SJSA1 (cell line): ENCODE data around the gene IDH3A. TPM values are rescaled to one million over a fixed set of nuclear protein-coding genes. Genes with fewer than 3 reads are reported as not detected.
"Not testable (repeated sequence)": the region's sequence is repeated elsewhere in the genome, so short reads cannot be mapped to it uniquely, and the experiment has no call there.

ENCODE experiments used
- DNase-seq, 2 experiments: peaks; one replicate each; pipeline ENCODE4 v3.0.0-alpha.2; 2015 to 2020; ENCODE audit warnings: low spot score in 2 of 2, low read depth in 1 of 2
- H3K27ac ChIP-seq: fragments of 250-450 bp; sonication (Bioruptor Pico); 2 replicates; pipeline ENCODE4 v1.5.1; 2020; ENCODE audit warnings: mild to moderate bottlenecking, moderate library complexity
- H3K27me3 ChIP-seq: fragments of 250-450 bp; sonication (Bioruptor Pico); replicated peaks from 2 replicates; pipeline ENCODE4 v1.5.1; 2020; ENCODE audit warnings: mild to moderate bottlenecking, moderate library complexity
- H3K36me3 ChIP-seq: fragments of 250-450 bp; sonication (Bioruptor Pico); 2 replicates; pipeline ENCODE4 v1.5.1; 2020; ENCODE audit warnings: mild to moderate bottlenecking
- H3K4me1 ChIP-seq: fragments of 250-450 bp; sonication (Bioruptor Pico); replicated peaks from 2 replicates; pipeline ENCODE4 v1.6.1; 2021; ENCODE audit warnings: mild to moderate bottlenecking
- H3K4me3 ChIP-seq: fragments of 250-450 bp; sonication (Bioruptor Pico); 2 replicates; pipeline ENCODE4 v1.5.1; 2020; ENCODE audit warnings: mild to moderate bottlenecking
- H3K9me3 ChIP-seq: fragments of 250-450 bp; sonication (Bioruptor Pico); replicated peaks from 2 replicates; pipeline ENCODE4 v1.5.1; 2020; ENCODE audit warnings: mild to moderate bottlenecking
- total RNA-seq: library from RNA; depleted of rRNA; stranded (reverse); fragments of >200 nt; shearing (Covaris generic); gene quantifications from 2 replicates; pipeline ENCODE4 v1.2.3, GENCODE V29; 2014

IDH3A gene
- total RNA-seq, 1 experiment from 2014 or later: 64.6 TPM

DNA sequence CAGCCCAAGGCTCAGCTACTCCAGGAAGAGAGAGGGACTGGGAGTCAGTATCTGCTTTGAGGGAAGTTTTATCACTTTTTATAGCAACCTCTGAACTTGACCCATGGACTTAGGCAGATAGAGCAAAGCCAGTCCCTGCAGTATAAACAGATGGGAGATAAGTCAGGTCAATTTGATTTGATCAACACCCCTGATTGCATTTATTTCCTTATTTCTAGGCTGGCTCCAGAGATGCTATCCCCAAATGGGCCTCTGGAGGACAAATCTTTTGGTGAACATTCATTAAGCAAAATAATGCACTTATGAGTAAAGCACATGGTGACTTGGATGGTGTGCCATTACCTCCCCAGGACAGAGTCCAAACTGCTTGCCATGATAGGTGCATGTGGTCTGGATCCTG, 8.9 kb upstream of the IDH3A start:
- Histone ChIP-seq H3K4me1 (no peaks in the 10 kb centered on the region), H3K27me3 (no peaks in the 10 kb centered on the region), H3K36me3 (no peaks in the 10 kb centered on the region), H3K27ac (no peak overlapping the region), H3K4me3 (no peak overlapping the region), H3K9me3 (no peaks in the 10 kb centered on the region)
- DNase-seq: no peak

DNA sequence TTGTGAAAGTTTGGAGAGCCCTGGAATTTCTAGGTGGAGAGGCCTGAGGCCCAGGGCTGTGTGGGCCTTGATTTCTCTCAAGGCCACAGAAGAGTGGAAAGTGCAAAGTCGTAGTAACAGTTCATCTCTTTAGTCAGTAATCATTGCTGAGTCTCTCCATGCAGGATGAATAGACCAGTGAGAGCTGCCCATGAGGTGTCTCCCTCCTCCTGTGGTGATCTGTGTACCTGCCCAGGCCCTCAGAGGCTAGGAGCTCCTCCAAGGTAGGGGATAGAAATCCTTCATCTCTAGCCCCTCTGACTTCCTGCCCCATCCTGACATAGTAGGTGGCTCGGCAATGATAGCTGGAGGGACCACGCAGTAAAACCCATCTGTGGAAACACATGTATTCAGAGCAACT, 6.8 kb upstream of the IDH3A start:
- no peaks in the 10 kb centered on the region for H3K36me3 ChIP-seq
- H3K4me1 ChIP-seq: no peaks in the 10 kb centered on the region
- no peak for DNase-seq
- no peak overlapping the region for H3K4me3 ChIP-seq
- no peaks in the 10 kb centered on the region for H3K9me3 ChIP-seq
- no peaks in the 10 kb centered on the region for H3K27me3 ChIP-seq
- no peak overlapping the region for H3K27ac ChIP-seq

DNA sequence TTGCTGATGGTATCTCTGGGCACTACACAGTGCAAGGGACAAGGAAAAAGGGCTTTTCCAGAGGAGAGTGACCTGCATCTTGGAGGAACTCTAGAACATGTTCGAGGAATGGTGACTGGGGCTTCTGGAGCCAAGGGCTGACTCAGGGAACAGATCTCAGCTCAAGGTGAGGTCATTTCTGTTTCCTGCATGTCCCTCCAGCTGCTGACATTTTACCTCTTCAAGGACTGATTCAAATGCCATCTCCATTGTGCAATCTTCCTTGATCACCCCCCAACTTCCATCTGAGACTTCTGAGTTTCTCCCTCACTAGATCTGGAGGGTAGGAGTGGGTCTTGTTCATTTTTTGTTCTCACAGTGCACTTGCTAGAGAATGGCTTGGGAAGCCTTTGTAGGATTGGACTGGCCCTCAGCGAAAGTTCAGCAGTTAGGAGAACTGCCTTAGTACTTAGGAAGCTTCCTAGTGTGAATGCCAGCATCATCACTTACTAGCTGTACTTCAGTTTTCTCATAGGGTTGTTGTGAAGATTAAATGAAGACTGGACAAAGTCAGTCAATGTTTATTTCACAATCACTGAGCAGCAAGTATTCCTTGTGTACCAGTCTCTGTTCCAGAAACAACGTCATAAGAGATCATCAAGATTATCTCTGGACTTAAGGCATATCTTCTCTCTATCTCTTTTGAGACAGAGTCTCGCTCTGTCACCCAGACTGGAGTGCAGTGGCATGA, 2.6 kb upstream of the IDH3A start:
- peaks cover 6% of the 10 kb centered on the region for H3K36me3 ChIP-seq
- no peak for DNase-seq
- H3K27ac ChIP-seq: no peak overlapping the region
- no peaks in the 10 kb centered on the region for H3K9me3 ChIP-seq
- no peaks in the 10 kb centered on the region for H3K27me3 ChIP-seq
- peaks cover 12% of the 10 kb centered on the region for H3K4me1 ChIP-seq
- H3K4me3 ChIP-seq: no peak overlapping the region

DNA sequence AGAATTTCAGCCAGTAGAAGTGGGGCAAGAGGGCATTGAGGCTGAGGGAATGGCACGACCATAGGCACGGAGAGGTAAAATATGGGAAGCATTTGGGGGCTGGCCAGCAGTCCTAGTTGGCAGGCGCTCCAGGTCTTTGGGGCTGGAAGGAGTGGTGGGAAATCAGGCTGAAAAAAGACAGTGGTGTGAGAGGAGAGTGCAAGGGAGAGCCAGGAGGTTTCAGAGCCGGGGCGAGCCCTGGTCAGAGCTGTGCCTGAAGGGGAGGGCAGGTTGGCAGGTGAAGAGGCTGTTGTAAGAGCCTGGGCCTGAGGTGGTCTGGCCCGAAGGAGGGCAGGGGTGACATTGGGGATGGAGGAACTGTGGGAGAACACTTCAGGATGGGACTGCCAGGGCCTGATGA, 1.6 kb upstream of the IDH3A start:
- H3K4me3 ChIP-seq: no peak overlapping the region
- H3K27ac ChIP-seq: no peak overlapping the region
- H3K9me3 ChIP-seq: no peaks in the 10 kb centered on the region
- peaks cover 6% of the 10 kb centered on the region for H3K36me3 ChIP-seq
- DNase-seq: no peak
- no peaks in the 10 kb centered on the region for H3K27me3 ChIP-seq
- H3K4me1 ChIP-seq: peaks cover 12% of the 10 kb centered on the region

DNA sequence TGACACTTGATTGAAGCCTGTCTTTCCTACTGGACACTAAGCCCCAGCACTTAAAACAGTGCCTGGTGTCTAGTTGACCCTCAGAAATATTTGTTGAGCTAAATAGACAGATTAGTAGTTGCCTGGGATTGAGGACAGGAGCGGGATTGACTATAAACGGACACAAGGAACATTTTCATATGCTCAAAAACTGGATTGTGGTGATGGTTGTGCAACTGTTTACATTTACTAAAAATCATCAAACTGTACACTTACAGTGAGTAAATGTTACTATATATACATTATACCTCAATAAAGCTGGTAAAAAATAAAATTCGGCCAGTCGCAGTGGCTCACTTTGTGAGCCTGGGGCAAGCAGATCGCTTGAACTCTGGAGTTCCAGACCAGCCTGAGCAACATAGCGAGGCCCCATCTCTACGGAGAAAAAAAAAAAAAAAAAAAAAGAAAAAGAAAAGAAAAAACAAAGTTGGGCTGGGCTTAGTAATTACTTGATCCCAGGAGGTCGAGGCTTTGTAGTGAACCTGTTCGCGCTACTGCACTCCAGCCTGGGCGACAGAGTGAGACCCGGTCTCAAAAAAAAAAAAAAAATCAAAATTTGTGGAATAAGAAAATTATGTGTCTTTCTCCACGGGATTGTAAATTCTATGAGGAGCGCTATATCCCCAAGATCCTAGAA, 632 bp upstream of the IDH3A start:
- no peak for DNase-seq
- H3K27me3 ChIP-seq: no peaks in the 10 kb centered on the region

DNA sequence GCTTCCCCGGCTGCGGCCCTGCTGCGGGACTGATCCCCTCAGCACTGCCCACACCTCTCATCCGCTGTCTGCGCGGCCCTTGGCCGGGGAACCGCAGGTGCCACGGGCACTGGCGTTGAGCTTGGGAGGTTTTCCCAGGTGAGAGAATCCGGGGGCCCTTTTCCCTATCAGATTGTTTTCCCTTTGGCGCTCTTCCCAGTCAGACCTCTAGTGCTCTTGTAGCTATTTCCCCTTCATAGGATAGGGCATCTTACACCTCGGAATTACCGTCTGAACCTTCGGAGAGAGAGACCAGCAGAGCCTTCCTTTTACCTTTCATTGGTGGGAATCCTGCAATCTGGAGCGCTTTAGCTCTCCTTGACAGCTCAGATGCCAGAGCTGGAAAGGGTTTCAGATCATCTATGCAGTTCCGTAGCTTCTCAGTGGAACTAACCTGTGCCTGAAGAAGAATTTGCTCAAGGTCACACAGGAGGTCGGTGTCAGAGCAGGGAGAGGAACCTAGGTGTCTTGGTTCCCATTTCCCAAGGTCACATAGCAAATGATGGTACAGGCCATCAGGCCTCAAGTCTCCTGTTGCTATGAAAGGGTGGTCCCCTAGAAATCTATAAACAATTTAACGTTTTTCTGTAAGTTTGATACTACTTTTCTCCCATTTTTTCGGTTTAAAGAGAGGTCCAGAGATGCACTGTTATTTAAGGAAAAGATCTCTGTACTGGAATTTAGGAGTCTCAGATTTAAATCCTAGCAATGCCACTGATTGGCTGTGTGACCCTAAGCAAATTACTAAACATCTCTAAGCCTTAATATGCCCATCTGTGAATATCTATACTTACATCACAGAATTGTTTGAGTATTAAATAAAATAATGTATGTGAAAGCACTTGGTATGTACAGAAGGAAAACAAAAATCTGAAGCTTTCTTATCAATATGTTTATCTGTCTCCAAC, 916 bp downstream of the IDH3A start:
- H3K27ac ChIP-seq: 0 out of 2 replicates have a peak overlapping the region, but pooled peaks have one; percentile 21
- no peaks in the 10 kb centered on the region for H3K9me3 ChIP-seq
- H3K4me1 ChIP-seq: peaks cover 12% of the 10 kb centered on the region
- peak overlapping the region; percentile 95 for H3K4me3 ChIP-seq
- DNase-seq: no peak
- H3K36me3 ChIP-seq: peaks cover 6% of the 10 kb centered on the region
- H3K27me3 ChIP-seq: no peaks in the 10 kb centered on the region

More for the DNA sequence above, 632 bp upstream of the IDH3A start:
- peaks cover 12% of the 10 kb centered on the region for H3K4me1 ChIP-seq
- peaks cover 6% of the 10 kb centered on the region for H3K36me3 ChIP-seq
- H3K27ac ChIP-seq: peak overlapping the region; percentile 16; the same call in 1 of the 2 replicates
- H3K4me3 ChIP-seq: peak overlapping the region; percentile 95
- no peaks in the 10 kb centered on the region for H3K9me3 ChIP-seq

DNA sequence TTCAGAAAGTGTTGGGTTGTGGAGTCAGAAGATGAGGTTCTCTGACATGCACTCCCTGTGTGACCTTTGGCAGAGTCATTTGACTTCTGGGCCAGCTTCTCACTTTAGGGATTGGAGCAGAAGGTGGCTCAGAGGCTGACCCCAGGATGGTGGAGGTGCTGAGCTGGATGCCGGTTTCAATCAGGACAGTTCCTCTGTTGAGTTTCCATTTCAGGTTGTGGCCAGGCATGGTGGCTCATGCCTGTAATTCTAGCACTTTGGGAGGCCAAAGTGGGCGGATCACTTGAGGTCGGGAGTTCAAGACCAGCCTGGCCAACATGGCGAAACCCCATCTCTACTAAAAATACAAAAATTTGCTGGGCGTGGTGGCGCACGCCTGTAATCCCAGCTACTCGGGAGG, 1.9 kb downstream of the IDH3A start:
- Histone ChIP-seq H3K4me1 (peaks cover 12% of the 10 kb centered on the region), H3K36me3 (peaks cover 12% of the 10 kb centered on the region)
- not testable (repeated sequence) for DNase-seq, H3K4me3 ChIP-seq, H3K9me3 ChIP-seq, H3K27me3 ChIP-seq, H3K27ac ChIP-seq

DNA sequence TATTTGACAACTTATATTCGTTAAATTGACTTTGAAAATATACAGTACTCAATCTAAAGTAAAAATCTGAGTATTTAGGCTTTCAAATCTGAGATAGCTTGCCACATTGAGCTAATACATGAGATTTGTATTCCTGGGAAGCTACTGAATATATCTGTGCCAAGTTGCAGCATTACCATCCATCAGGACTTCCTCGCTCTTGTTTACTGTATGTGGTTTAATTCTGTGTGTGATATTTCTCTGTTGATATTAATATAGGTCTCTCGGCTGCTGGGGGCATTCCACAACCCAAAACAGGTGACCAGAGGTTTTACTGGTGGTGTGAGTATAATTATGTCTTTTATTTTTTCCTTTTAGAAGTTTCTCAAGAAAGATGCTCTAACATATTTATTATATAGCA, 5.8 kb downstream of the IDH3A start:
- H3K27me3 ChIP-seq: no peaks in the 10 kb centered on the region
- peaks cover 5% of the 10 kb centered on the region for H3K4me1 ChIP-seq
- H3K9me3 ChIP-seq: no peaks in the 10 kb centered on the region
- no peak for DNase-seq
- H3K36me3 ChIP-seq: peaks cover 23% of the 10 kb centered on the region
- no peak overlapping the region for H3K4me3 ChIP-seq
- H3K27ac ChIP-seq: no peak overlapping the region

DNA sequence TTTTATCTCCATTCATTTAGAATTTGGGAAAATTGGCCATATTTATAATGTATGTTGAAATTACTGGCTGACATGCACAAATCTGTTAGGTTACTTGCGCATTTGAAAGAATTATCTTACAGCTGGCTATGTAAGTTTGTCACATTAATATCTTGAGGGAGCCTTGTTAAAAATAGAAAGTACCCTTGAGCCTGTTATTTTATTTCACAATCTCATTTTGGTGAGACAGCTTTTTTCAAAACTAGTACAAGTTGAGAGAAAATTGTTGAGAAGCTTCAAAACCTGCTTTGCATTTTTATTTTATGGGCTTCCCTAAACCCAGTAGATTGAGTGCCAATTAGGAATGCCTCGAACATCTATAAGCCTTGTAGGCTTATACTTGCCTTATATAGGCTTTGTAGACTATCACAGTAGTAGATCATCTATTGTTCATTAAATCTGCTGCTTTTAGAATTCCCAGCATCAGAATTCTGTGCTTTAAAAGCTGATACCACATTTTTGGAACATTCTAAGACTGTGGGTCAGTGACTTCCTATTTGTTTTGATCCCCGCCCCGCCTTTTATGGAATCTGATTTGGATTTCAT, 6.3 kb downstream of the IDH3A start:
- H3K27ac ChIP-seq: no peak overlapping the region
- no peaks in the 10 kb centered on the region for H3K9me3 ChIP-seq
- DNase-seq: no peak
- peaks cover under 1% of the 10 kb centered on the region for H3K4me1 ChIP-seq
- H3K36me3 ChIP-seq: peaks cover 27% of the 10 kb centered on the region
- no peaks in the 10 kb centered on the region for H3K27me3 ChIP-seq
- no peak overlapping the region for H3K4me3 ChIP-seq

DNA sequence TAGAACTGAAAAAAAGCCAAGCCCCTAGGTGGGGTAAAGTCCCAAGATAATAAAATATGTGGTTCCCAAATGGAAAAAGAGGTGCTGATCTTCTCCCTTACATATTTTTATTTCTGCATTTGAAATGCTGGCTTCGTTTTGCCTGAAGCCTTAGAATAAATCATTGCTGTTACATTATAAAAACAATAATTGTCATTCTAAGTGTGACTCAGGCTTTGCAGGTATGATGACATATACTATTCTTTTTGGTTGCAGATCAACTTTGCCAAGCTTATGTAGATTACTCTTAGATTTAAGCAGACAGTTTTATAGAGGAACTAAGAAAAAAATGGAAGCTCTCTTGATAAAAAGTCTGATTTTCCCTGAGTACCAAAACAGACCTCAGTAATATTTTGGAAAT, 7.5 kb downstream of the IDH3A start:
- Histone ChIP-seq H3K36me3 (peaks cover 40% of the 10 kb centered on the region), H3K27ac (no peak overlapping the region), H3K27me3 (no peaks in the 10 kb centered on the region), H3K9me3 (no peaks in the 10 kb centered on the region), H3K4me3 (no peak overlapping the region), H3K4me1 (no peaks in the 10 kb centered on the region)
- no peak for DNase-seq

DNA sequence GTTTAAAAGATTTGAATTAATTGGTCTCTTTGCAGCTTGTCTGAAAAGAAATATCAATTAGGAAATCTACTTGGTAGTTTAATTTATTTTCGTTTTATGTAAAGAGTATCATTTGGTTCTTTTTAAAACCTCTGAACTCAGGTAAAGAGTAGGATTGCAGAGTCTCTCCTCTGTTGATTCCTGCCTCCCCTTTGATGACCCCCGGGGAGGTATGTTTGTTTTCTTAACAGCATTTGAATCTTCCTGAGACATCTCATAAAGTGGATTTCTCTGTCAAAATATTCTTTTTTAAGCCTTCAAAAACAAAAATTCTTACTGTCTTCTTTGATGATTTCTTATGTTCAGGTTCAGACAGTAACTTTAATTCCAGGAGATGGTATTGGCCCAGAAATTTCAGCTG, 8.0 kb downstream of the IDH3A start:
- no peak overlapping the region for H3K4me3 ChIP-seq
- no peak overlapping the region for H3K27ac ChIP-seq
- H3K9me3 ChIP-seq: no peaks in the 10 kb centered on the region
- H3K4me1 ChIP-seq: no peaks in the 10 kb centered on the region
- no peak for DNase-seq
- H3K36me3 ChIP-seq: peaks cover 45% of the 10 kb centered on the region
- no peaks in the 10 kb centered on the region for H3K27me3 ChIP-seq

DNA sequence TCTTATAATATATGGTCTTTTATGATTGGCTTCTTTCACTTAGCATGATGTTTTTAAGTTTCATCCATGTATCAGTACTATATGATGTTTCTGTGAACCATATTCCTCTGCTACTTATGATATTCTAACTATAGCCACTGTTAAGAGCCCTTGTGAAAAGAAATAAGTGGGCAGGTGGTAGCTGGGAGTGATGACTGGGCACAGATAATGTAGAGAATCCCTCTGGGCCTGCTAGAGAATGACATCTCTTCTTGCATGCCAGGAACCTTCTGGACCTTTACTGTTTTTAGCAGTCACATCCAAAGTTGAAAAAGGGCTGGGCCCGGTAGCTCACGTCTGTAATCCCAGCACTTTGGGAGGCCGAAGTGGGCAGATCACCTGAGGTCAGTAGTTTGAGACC, 10.2 kb downstream of the IDH3A start:
- Histone ChIP-seq H3K9me3 (no peaks in the 10 kb centered on the region), H3K27ac (no peak overlapping the region), H3K27me3 (no peaks in the 10 kb centered on the region), H3K4me1 (no peaks in the 10 kb centered on the region), H3K4me3 (no peak overlapping the region), H3K36me3 (peaks cover 53% of the 10 kb centered on the region)
- no peak for DNase-seq

DNA sequence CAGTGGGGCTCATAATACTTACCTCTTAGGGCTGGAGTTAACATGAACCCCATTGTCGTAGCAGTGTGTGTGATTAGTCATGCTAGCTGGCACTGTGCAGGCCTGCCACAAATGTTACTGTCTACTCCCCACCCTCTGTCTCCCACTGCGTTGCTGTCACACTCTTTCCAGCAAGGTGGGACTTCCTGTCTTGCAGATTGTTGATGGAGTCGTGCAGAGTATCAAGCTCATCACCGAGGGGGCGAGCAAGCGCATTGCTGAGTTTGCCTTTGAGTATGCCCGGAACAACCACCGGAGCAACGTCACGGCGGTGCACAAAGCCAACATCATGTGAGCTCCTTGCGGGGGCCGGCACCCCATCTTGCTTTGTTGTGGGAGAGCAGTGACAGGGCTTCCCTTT, 12.9 kb downstream of the IDH3A start:
- H3K4me3 ChIP-seq: no peak overlapping the region
- peaks cover 68% of the 10 kb centered on the region for H3K36me3 ChIP-seq
- H3K27ac ChIP-seq: no peak overlapping the region
- DNase-seq: no peak
- H3K4me1 ChIP-seq: no peaks in the 10 kb centered on the region
- H3K27me3 ChIP-seq: no peaks in the 10 kb centered on the region
- no peaks in the 10 kb centered on the region for H3K9me3 ChIP-seq
